ENCODE data around the gene GLT1D1.

- TF ChIP-seq CTCF (IDR thresholded peaks at IDR 0.05 in 8 of 11, conservative IDR thresholded peaks at IDR 0.05 in 3 of 11): no peak
- TF ChIP-seq POLR2A (IDR thresholded peaks at IDR 0.05): no peak
- TF ChIP-seq POLR2AphosphoS5 (IDR thresholded peaks at IDR 0.05): no peak
Measured at GRCh38 chr12:128947209-128947608, 93.9 kb downstream of the GLT1D1 start.

Measured in spleen (tissue), 7 donors.